ENCODE measurements around the gene MATN1.

The MATN1 gene

GRCh38 chr1:30764939-30765555 lies 41.7 kb upstream of the MATN1 start:
- no peak overlapping the region for H3K4me3 ChIP-seq (ENCODE audit: low read depth, low read length)
- no peak for TF ChIP-seq CTCF (IDR thresholded peaks at IDR 0.05; ENCODE audit: borderline replicate concordance, insufficient read depth, low read depth, low read length)

DNA sequence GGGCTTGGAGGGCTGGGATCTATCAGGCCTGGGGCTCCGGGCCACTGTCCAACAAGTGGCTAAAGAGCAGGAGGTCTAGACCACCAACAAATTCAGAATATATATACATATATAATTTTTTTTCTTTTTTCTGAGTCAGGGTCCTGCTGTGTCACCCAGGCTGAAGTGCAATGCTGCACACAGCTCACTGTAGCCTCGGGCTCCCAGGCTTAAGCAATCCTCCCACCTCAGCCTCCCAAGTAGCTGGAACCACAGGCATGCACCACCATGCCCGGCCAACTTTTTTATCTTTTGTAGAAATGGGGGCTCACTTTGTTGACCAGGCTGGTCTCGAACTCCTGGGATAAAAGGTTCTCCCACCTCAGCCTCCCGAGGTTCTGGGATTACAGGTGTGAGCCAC lies 41.0 kb upstream of the MATN1 start:
- TF ChIP-seq CTCF (IDR thresholded peaks at IDR 0.05; ENCODE audit: borderline replicate concordance, insufficient read depth, low read depth, low read length) = no peak

GRCh38 chr1:30763651-30764248 lies 40.4 kb upstream of the MATN1 start:
- no peak for TF ChIP-seq CTCF (IDR thresholded peaks at IDR 0.05; ENCODE audit: borderline replicate concordance, insufficient read depth, low read depth, low read length)
- no peak overlapping the region for H3K4me3 ChIP-seq (ENCODE audit: low read depth, low read length)

More for the DNA sequence above, 41.0 kb upstream of the MATN1 start:
- H3K4me3 ChIP-seq (ENCODE audit: low read depth, low read length) = no peak overlapping the region

DNA sequence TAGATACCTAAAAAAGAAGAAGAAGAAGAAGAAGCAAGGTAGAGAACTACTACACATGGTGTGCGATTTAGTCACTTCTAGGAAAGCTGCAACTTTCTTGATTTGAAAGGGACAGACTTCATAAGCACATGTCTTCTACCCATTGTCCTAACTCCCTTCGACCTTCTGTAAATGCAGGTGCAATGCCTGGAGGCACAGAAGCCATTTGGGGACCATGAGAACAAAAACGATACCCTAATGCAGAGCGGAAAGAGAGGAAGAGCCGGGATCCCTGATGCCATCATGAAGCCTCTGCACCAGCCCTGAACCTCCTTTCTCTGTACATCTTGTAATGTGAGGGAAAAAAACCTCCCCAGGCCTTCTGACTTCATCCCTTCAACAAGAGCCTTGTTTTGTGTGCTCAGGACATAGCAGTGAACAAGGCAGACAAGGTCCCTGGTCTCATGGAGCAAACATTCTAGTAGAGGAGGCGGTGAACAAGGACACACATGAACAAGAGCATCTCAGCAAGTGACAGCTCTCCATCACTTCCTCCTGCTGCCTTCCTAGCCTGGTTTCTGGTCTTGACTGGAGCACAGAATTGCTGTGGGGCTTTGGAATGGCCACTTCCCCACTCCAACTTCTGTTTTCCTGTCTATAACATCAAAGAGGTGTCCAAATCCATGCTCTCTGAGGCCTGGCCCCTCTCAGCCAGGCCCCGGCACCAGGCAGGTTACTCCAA lies 39.7 kb upstream of the MATN1 start:
- no peak overlapping the region for H3K4me3 ChIP-seq (ENCODE audit: low read depth, low read length)
- TF ChIP-seq CTCF (IDR thresholded peaks at IDR 0.05; ENCODE audit: borderline replicate concordance, insufficient read depth, low read depth, low read length) = no peak

DNA sequence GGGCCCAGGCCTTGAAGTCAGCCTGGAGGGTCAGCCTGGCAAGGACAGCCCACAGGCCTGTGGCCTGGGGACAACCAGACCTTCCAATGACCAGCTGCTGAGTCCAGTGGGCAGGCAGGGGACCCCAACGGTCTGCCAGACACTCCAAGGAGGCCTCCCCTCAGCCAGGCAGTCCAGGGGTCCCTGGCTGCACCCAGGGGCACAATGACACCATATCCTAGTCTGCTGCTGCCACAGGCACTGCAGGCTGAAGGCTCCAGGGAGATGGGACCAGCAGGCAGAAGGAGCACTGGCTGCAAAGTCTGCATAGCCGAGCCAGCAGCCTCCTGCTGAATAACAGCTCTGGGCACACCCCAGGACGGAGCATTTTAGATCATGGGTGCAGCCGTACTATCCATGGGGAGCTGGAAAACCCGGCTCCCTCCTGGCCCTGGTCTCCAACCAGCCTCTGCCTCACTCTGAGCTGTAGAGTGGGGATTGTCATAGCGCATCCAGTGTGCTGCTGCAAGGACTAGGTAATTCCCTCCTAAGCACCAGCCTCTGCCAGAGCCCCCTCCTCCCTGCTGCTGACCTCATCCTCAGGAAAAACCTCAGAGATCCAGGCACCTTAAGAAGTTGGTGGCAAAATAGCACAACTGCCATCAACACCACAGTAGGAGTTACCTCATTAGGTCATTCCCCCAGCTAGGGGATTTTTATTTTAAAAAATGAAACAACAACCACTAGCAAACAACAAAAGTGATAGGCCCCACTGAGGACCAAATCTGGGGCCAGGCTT lies 39.0 kb upstream of the MATN1 start:
- no peak for TF ChIP-seq CTCF (IDR thresholded peaks at IDR 0.05; ENCODE audit: borderline replicate concordance, insufficient read depth, low read depth, low read length)
- H3K4me3 ChIP-seq (ENCODE audit: low read depth, low read length) = peak overlapping the region; percentile 32

- H3K4me3 ChIP-seq (ENCODE audit: low read depth, low read length) = peak overlapping the region; percentile 32
- TF ChIP-seq CTCF (IDR thresholded peaks at IDR 0.05; ENCODE audit: borderline replicate concordance, insufficient read depth, low read depth, low read length) = no peak
These were observed 38.2 kb upstream of the MATN1 start for GRCh38 chr1:30761381-30762151.

Measured in GM12875 (cell line).